Psoas muscle (tissue), 8 donors: ENCODE measurements around the gene AFF3. TPM values are rescaled to one million over a fixed set of nuclear protein-coding genes. Genes with fewer than 3 reads are reported as not detected.
"Not testable (repeated sequence)": the region's sequence is repeated elsewhere in the genome, so short reads cannot be mapped to it uniquely, and the experiment has no call there.

Source experiments
- ATAC-seq, 4 donors: fragments of 200-7000 bp; cut with Tn5 transposase; one replicate each; pipeline ENCODE4 v1.9.1; 2020; ENCODE audit warnings: moderate library complexity in 3 of 4, mild to moderate bottlenecking in 2 of 4
- DNase-seq, 2 donors: peaks; one replicate each; pipeline ENCODE4 v3.0.0-alpha.2; 2020
- H3K27ac ChIP-seq: fragments of 200-600 bp; one replicate; pipeline ENCODE4 v1.8.0; 2022
- H3K27me3 ChIP-seq, 3 donors: fragments of 200-600 bp in 1 of 3; one replicate each; pipeline versions ENCODE4 v1.6.1 to v1.8.0; 2013 to 2022; ENCODE audit warnings: low read length in 2 of 3, mild to moderate bottlenecking in 2 of 3, moderate library complexity in 1 of 3; ENCODE audit not compliant: insufficient read depth in 3 of 3
- H3K36me3 ChIP-seq, 2 donors: fragments of 200-600 bp in 1 of 2; one replicate each; pipeline versions ENCODE4 v1.6.1 to v1.8.0; 2013 to 2022; ENCODE audit warnings: low read depth in 1 of 2, mild to moderate bottlenecking in 1 of 2, moderate library complexity in 1 of 2; ENCODE audit not compliant: insufficient read depth in 1 of 2
- H3K4me1 ChIP-seq: fragments of 200-600 bp; one replicate; pipeline ENCODE4 v1.8.0; 2022
- H3K4me3 ChIP-seq: fragments of 200-600 bp; one replicate; pipeline ENCODE4 v1.8.0; 2022; ENCODE audit warnings: mild to moderate bottlenecking
- H3K9me3 ChIP-seq: fragments of 200-600 bp; one replicate; pipeline ENCODE4 v1.8.0; 2022
- WGBS, 3 donors: extraction: QIAGEN DNeasy Blood & Tissue Kit; methylation state at CpG; one replicate each; pipeline versions ENCODE4 v1.1.6 to v1.1.7; 2013; 5-methylcytosine and 5-hydroxymethylcytosine counted together
- intact Hi-C, 2 donors: fragments of 100-400 bp; cut with DNase I; formaldehyde crosslinking; loops; one replicate each; pipeline versions ENCODE4 v1.11.0 to v1.14.2; 2022
- polyA plus RNA-seq, 3 donors: library from polyadenylated mRNA; stranded (reverse); fragments of 200-250 nt; gene quantifications; one replicate each; pipeline ENCODE4 v1.2.3, GENCODE V29; 2013
- total RNA-seq, 4 donors: library from RNA; stranded (reverse); fragmentation: NEBNext Ultra II Directional in 2 of 4; extraction: Animal tissue kit (Norgen Biotek cat#: 25700) in 2 of 4; gene quantifications; one replicate each; pipeline versions ENCODE4 v1.2.1 to v1.2.4, GENCODE V29; 2021 to 2023
- TF ChIP-seq, protein P1 (sequence below): fragments of 200-600 bp; IDR thresholded peaks from one replicate; pipeline ENCODE4 v1.8.0; 2022; ENCODE audit warnings: antibody characterized with exemption
- donor health status: healthy with polysubstance abuse.
- donor health status: DM: no; HTN: no; CAD: no; lungs with moderate emphysema.
- donor health status: Bipolar disorder and iron deficiency.
- donor health status: healthy.
- donor health status: DM: yes; HTN: yes; CAD: no.
- donor health status: DM: no; HTN: no; CAD: no.
- donor health status: DM: no; HTN: no; CAD: no.
- donor health status: DM: yes; HTN: yes; CAD: no.

AFF3 gene
- total and polyA plus RNA-seq, 7 donors = 0.08 to 2.9 (median 0.44) TPM

DNA sequence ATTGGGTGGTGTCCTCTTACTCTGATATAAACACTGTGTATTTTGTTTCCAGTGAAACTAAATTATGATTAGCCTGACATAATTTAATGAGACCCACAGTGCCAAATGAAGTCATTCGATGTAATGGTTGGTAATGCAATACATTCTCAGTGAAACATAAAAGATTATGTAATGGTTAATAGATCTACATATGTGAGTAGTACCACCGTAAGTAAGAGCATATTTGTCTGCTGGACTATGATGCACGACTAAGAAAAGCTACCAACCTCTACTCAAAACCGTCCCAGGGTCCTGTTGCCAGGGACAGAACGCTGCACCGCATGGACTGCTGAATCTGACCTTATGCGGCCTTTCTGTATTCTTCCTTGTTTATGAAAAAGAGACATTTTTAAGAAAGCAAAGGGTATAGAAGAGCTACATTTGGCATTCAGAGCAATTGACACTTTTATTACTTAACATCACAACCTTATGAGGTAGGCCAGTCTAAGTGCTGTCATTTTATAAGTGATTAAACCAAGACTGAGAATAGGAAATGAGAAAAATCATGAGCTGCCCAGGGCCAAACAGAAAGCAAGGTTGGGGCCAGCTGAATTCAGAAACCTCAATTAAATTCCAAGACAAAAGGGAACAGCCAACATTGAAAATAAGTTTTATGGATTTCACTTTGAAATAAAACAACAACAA lies 44.6 kb downstream of the AFF3 start:
- H3K9me3 ChIP-seq, H3K36me3 ChIP-seq, H3K27me3 ChIP-seq, ATAC-seq, H3K27ac ChIP-seq, H3K4me1 ChIP-seq, DNase-seq, H3K4me3 ChIP-seq, intact Hi-C loops: not testable (repeated sequence)
- no CpG with 5 or more reads among the region's 7 CpGs for WGBS, 3 donors

GRCh38 chr2:100095845-100096244 lies 46.5 kb downstream of the AFF3 start:
- H3K27me3 ChIP-seq, DNase-seq, intact Hi-C loops, H3K9me3 ChIP-seq, H3K36me3 ChIP-seq, ATAC-seq, H3K4me3 ChIP-seq, H3K4me1 ChIP-seq, H3K27ac ChIP-seq: not testable (repeated sequence)
- WGBS, 3 donors = 80 to 95% (median 86%) methylated on average over 7 to 9 of the region's 10 CpGs

- H3K27me3 ChIP-seq, H3K9me3 ChIP-seq, H3K4me3 ChIP-seq, DNase-seq, intact Hi-C loops, H3K36me3 ChIP-seq, H3K27ac ChIP-seq, H3K4me1 ChIP-seq, ATAC-seq: not testable (repeated sequence)
- 91 to 96% (median 94%) methylated on average over 3 to 5 of the region's 8 CpGs for WGBS, 3 donors
Observed at GRCh38 chr2:100091807-100092206, 50.6 kb downstream of the AFF3 start.

GRCh38 chr2:100085744-100086143 lies 56.6 kb downstream of the AFF3 start:
- H3K36me3 ChIP-seq, DNase-seq, H3K27ac ChIP-seq, intact Hi-C loops, H3K27me3 ChIP-seq, H3K9me3 ChIP-seq, H3K4me3 ChIP-seq, ATAC-seq, H3K4me1 ChIP-seq: not testable (repeated sequence)
- WGBS, 3 donors = 83 to 100% (median 85%) methylated on average over 2 of the region's 2 CpGs

- H3K4me3 ChIP-seq, H3K27me3 ChIP-seq, intact Hi-C loops, H3K4me1 ChIP-seq, H3K9me3 ChIP-seq, H3K36me3 ChIP-seq, DNase-seq, H3K27ac ChIP-seq, ATAC-seq: not testable (repeated sequence)
- 78 to 83% (median 83%) methylated on average over 14 to 16 of the region's 17 CpGs for WGBS, 3 donors
Observed at GRCh38 chr2:100083421-100084216, 58.8 kb downstream of the AFF3 start.

GRCh38 chr2:100082302-100082978 lies 60.0 kb downstream of the AFF3 start:
- 23 to 71% (median 46%) methylated on average over 1 of the region's 1 CpG for WGBS, 3 donors
- H3K27ac ChIP-seq, H3K4me3 ChIP-seq, H3K27me3 ChIP-seq, ATAC-seq, intact Hi-C loops, H3K9me3 ChIP-seq, H3K36me3 ChIP-seq, DNase-seq, H3K4me1 ChIP-seq: not testable (repeated sequence)

DNA sequence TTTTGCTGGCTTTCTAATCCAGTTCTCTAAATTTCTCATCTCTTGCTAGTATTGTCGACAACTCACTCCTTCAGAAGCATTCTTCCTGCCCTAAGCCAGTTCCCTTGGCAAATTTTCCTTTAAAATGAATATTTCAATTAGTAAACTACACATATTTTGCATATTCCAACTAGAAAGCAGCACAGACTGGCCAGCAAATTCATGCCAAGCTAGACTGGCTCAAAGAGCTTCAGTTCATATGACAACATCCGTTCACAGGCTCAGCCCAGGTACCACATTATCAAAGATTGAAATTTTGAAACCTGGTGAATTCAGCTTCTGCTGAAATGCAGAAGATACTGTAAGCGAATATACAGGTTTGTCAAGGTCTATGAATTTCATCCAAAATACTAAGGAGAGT lies 64.5 kb downstream of the AFF3 start:
- H3K9me3 ChIP-seq = no peaks in the 10 kb centered on the region
- DNase-seq = no peak
- no peaks in the 10 kb centered on the region for H3K4me1 ChIP-seq
- 90 to 96% (median 95%) methylated on average over 3 of the region's 3 CpGs for WGBS, 3 donors
- intact Hi-C loops = no loop called here
- ATAC-seq = no peak
- no peak overlapping the region for H3K4me3 ChIP-seq
- H3K36me3 ChIP-seq = no peaks in the 10 kb centered on the region
- H3K27me3 ChIP-seq = peaks cover 0 to 3% (median 0%) of the 10 kb centered on the region in 3 donors
- H3K27ac ChIP-seq = no peak overlapping the region
- TF ChIP-seq, protein P1, sequence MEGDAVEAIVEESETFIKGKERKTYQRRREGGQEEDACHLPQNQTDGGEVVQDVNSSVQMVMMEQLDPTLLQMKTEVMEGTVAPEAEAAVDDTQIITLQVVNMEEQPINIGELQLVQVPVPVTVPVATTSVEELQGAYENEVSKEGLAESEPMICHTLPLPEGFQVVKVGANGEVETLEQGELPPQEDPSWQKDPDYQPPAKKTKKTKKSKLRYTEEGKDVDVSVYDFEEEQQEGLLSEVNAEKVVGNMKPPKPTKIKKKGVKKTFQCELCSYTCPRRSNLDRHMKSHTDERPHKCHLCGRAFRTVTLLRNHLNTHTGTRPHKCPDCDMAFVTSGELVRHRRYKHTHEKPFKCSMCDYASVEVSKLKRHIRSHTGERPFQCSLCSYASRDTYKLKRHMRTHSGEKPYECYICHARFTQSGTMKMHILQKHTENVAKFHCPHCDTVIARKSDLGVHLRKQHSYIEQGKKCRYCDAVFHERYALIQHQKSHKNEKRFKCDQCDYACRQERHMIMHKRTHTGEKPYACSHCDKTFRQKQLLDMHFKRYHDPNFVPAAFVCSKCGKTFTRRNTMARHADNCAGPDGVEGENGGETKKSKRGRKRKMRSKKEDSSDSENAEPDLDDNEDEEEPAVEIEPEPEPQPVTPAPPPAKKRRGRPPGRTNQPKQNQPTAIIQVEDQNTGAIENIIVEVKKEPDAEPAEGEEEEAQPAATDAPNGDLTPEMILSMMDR = no peak
